K562 (cell line): ENCODE measurements around the gene POLD2. TPM values are rescaled to one million over a fixed set of nuclear protein-coding genes. Genes with fewer than 3 reads are reported as not detected.

Source experiments
- ATAC-seq: fragments of 200-7000 bp; cut with Tn5 transposase; 3 replicates; pipeline ENCODE4 v1.9.1; 2020; ENCODE audit warnings: moderate library complexity
- BruUV-seq: library from RNA; stranded (reverse); fragments of 400-500 nt; replicated peaks from 2 replicates; lab custom pipeline; 2021; lab: Mats Ljungman, UMichigan
- CTCF ChIA-PET: fragments of 300-600 bp; formaldehyde crosslinking; extraction: SDS; loops from one replicate; lab custom pipeline; 2021; ENCODE audit warnings: low intra/inter-chr PET ratio; lab: Yijun Ruan, JAX
- POLR2A ChIA-PET: fragments of 300-600, 350-650 bp; sonication (Branson Sonifier 250); formaldehyde crosslinking; extraction: SDS; loops from one replicate; lab custom pipeline; 2021; ENCODE audit warnings: antibody characterized with exemption, inconsistent platforms; lab: Yijun Ruan, JAX
- DNase-seq, 4 experiments: peaks; one replicate each; pipeline versions ENCODE4 v3.0.0 to v3.0.0-alpha.2; 2011 to 2018; ENCODE audit warnings: low spot score in 3 of 4, mixed read lengths in 3 of 4; ENCODE audit errors: extremely low read depth in 1 of 4
- FAIRE-seq: peaks from 2 replicates; lab custom pipeline; 2011; peaks lifted over from hg19 to GRCh38; lab: Jason Lieb, UNC
- H2AFZ ChIP-seq: 2 replicates; pipeline ENCODE4 v1.6.0; 2011; ENCODE audit warnings: low read depth, low read length, control low read depth, inconsistent platforms
- H3K27ac ChIP-seq: fragments of 200-600 bp; 3 replicates; pipeline ENCODE4 v1.8.0; 2011; ENCODE audit warnings: low read depth, mild to moderate bottlenecking, control low read depth, inconsistent platforms, low read length, moderate library complexity, mixed read lengths; ENCODE audit errors: extremely low read depth
- H3K27me3 ChIP-seq, 2 experiments: fragments of 300-600 bp in 1 of 2; 2 replicates in 1 of 2; 3 replicates in 1 of 2; pipeline versions ENCODE4 v1.6.0 to v1.8.0; 2011; ENCODE audit warnings: inconsistent platforms in 2 of 2, low read length in 2 of 2, mild to moderate bottlenecking in 1 of 2, mixed read lengths in 1 of 2, moderate library complexity in 1 of 2; ENCODE audit not compliant: control insufficient read depth in 2 of 2, insufficient read depth in 2 of 2
- H3K36me3 ChIP-seq: fragments of 300-600 bp; 3 replicates; pipeline ENCODE4 v1.8.0; 2011; ENCODE audit warnings: mild to moderate bottlenecking, low read length, inconsistent platforms; ENCODE audit not compliant: control insufficient read depth, insufficient read depth
- H3K4me1 ChIP-seq, 2 experiments: fragments of 200-600 bp in 1 of 2; replicated peaks in 1 of 2; 2 replicates in 1 of 2; 3 replicates in 1 of 2; pipeline versions ENCODE4 v1.5.1 to v1.8.0; 2011; ENCODE audit warnings: inconsistent platforms in 2 of 2, low read length in 2 of 2, mild to moderate bottlenecking in 1 of 2, mixed read lengths in 1 of 2, moderate library complexity in 1 of 2; ENCODE audit not compliant: control insufficient read depth in 2 of 2, insufficient read depth in 2 of 2
- H3K4me2 ChIP-seq: 2 replicates; pipeline ENCODE4 v1.6.1; 2011; ENCODE audit warnings: low read length, control low read depth, inconsistent platforms, mixed read lengths; ENCODE audit not compliant: insufficient read depth
- H3K4me3 ChIP-seq: fragments of 200-600 bp; sonication (generic), shearing (Covaris generic); 2 replicates; pipeline ENCODE4 v1.5.1; 2016; ENCODE audit warnings: control low read depth, inconsistent platforms
- H3K79me2 ChIP-seq: fragments of 200-600 bp; 3 replicates; pipeline ENCODE4 v1.8.0; 2011; ENCODE audit warnings: low read length, inconsistent platforms; ENCODE audit not compliant: control insufficient read depth, insufficient read depth
- H3K9ac ChIP-seq, 2 experiments: 2 replicates each; pipeline versions ENCODE4 v1.6.0 to v1.6.1; 2011; ENCODE audit warnings: low read depth in 2 of 2, low read length in 2 of 2, control low read depth in 1 of 2, inconsistent platforms in 1 of 2, mild to moderate bottlenecking in 1 of 2, mixed read lengths in 1 of 2; ENCODE audit not compliant: insufficient read depth in 1 of 2
- H3K9me1 ChIP-seq: one replicate; pipeline ENCODE4 v1.6.0; 2011; ENCODE audit warnings: inconsistent platforms, mild to moderate bottlenecking, low read length, moderate library complexity; ENCODE audit not compliant: control insufficient read depth, insufficient read depth
- H3K9me3 ChIP-seq: replicated peaks from 2 replicates; pipeline ENCODE4 v1.5.1; 2011; ENCODE audit warnings: low read depth, low read length, inconsistent platforms; ENCODE audit not compliant: control insufficient read depth, insufficient read depth
- H4K20me1 ChIP-seq: replicated peaks from 2 replicates; pipeline ENCODE4 v1.6.1; 2011; ENCODE audit warnings: low read length, inconsistent platforms, mixed read lengths; ENCODE audit not compliant: control insufficient read depth, insufficient read depth
- ARID1B ChIP-seq: fragments of 450-650 bp; IDR thresholded peaks from 2 replicates; pipeline ENCODE4 v1.6.1; 2016; ENCODE audit warnings: antibody characterized with exemption, mild to moderate bottlenecking, inconsistent platforms
- ARID4B ChIP-seq: sonication (generic); formaldehyde crosslinking; IDR thresholded peaks from 2 replicates; pipeline ENCODE4 v1.8.0; 2022; ENCODE audit warnings: mild to moderate bottlenecking, missing genetic modification reagents
- CBFA2T3 ChIP-seq: fragments of 450-650 bp; IDR thresholded peaks from 2 replicates; pipeline ENCODE4 v1.6.1; 2017
- MAFK ChIP-seq: IDR thresholded peaks from 2 replicates; pipeline ENCODE4 v1.6.1; 2011; ENCODE audit warnings: low read length, improper control_type of control experiment
- OTX1 ChIP-seq: fragments of 450-650 bp; formaldehyde crosslinking; IDR thresholded peaks from 2 replicates; pipeline ENCODE4 v1.4.0; 2022; ENCODE audit warnings: mild to moderate bottlenecking
- TFAP4 ChIP-seq: sonication (generic); formaldehyde crosslinking; IDR thresholded peaks from 2 replicates; pipeline ENCODE4 v1.8.0; 2022; ENCODE audit warnings: missing genetic modification reagents, mild to moderate bottlenecking, moderate library complexity, borderline replicate concordance
- WHSC1 ChIP-seq: IDR thresholded peaks from one replicate; pipeline ENCODE4 v1.6.1; 2012; ENCODE audit warnings: low read length, control low read depth, inconsistent platforms
- ZBTB7A ChIP-seq: IDR thresholded peaks from 2 replicates; pipeline ENCODE4 v1.6.1; 2011; ENCODE audit warnings: low read depth, mild to moderate bottlenecking, low read length, moderate library complexity, borderline replicate concordance; ENCODE audit not compliant: control insufficient read depth
- ZHX1 ChIP-seq: fragments of 150-350 bp; conservative IDR thresholded peaks from 2 replicates; pipeline ENCODE4 v1.6.1; 2014; ENCODE audit warnings: low read length
- ZNF165 ChIP-seq: fragments of 250-450 bp; sonication (Bioruptor Pico); IDR thresholded peaks from 2 replicates; pipeline ENCODE4 v1.4.0; 2020; ENCODE audit warnings: borderline replicate concordance
- ZNF316 ChIP-seq: fragments of 450-650 bp; IDR thresholded peaks from 2 replicates; pipeline ENCODE4 v1.6.1; 2016
- ZNF507 ChIP-seq: conservative IDR thresholded peaks from 2 replicates; pipeline ENCODE4 v1.6.1; 2017; ENCODE audit warnings: missing genetic modification characterization, missing compliant biosample characterization
- WGBS: fragments of 100-300 bp; shearing (Covaris generic); methylation state at CpG from one replicate; pipeline ENCODE4 v1.1.6; 2016; ENCODE audit warnings: low coverage, mixed read lengths; ENCODE audit not compliant: insufficient coverage; ENCODE audit errors: missing lambda C conversion rate; 5-methylcytosine and 5-hydroxymethylcytosine counted together
- in situ Hi-C: fragments of 300-500 bp; cut with MboI; formaldehyde crosslinking; loops from 4 replicates; pipeline ENCODE4 v1.15.0; 2018; ENCODE audit warnings: inconsistent platforms, mixed read lengths
- intact Hi-C: fragments of 100-400 bp; cut with micrococcal nuclease; formaldehyde crosslinking; loops from 2 replicates; pipeline ENCODE4 v1.14.2; 2022
- polyA plus RNA-seq, 8 experiments: library from polyadenylated mRNA; depleted of rRNA in 4 of 8; stranded (reverse) in 5 of 8; unstranded in 3 of 8; fragments of >200 nt; fragmentation: Nextera tagmentation in 2 of 8; fragmentation: Illumina TruSeq in 1 of 8; extraction: Ambion mirVana in 2 of 8; extraction: Trizol in 1 of 8; gene quantifications; 2 replicates each; pipeline versions ENCODE4 v1.2.1 to v1.2.3, GENCODE V29; 2011 to 2014; ENCODE audit warnings: inconsistent platforms in 1 of 8, missing spikeins in 1 of 8
- total RNA-seq, 7 experiments: library from RNA; depleted of rRNA in 6 of 7; stranded (reverse); fragments of >200 nt in 6 of 7; fragmentation: Illumina TruSeq in 2 of 7; extraction: Trizol in 2 of 7; gene quantifications; 2 replicates each; pipeline versions ENCODE4 v1.2.1 to v1.2.3, GENCODE V29; 2011 to 2021; ENCODE audit warnings: low replicate concordance in 1 of 7

POLD2 gene
- total and polyA plus RNA-seq, 9 of the 15 experiments (the other 6 are each of a cell fraction or from before 2014, with no cell fraction given) = 29.7 to 259 (median 225) TPM

- no peak overlapping the region for H3K27ac ChIP-seq
- ChIA-PET POLR2A (interaction anchor here (0.6 to 2.5 kb wide), 11 partner anchors 8 to 276 kb away, joined by 3 to 6 read pairs (median 3); partner anchors contain the start of gene YKT6), CTCF (no interaction called here)
- H3K79me2 ChIP-seq = no peaks in the 10 kb centered on the region
- DNase-seq (peak in 1 of 4 experiments; percentile 51), FAIRE-seq (peak; percentile 70), ATAC-seq (peak; percentile 26)
- no peak overlapping the region for H2AFZ ChIP-seq
- WGBS = 13% methylated on average over 11 of the region's 11 CpGs
- no peaks in the 10 kb centered on the region for H3K36me3 ChIP-seq
- in situ Hi-C loops (no loop called here), intact Hi-C loops (loop anchor here (5.0 kb wide), 1 partner anchor 45 kb away; no protein-coding TSS in a partner anchor)
- H3K9me1 ChIP-seq = peaks cover 4% of the 10 kb centered on the region
- H4K20me1 ChIP-seq = peaks cover 10% of the 10 kb centered on the region; the same call in 1 of the 2 replicates
- H3K27me3 ChIP-seq = peaks cover 0 to 14% of the 10 kb centered on the region in 2 experiments; a peak in 2 of 5 replicates
- H3K9me3 ChIP-seq = no peaks in the 10 kb centered on the region
- peaks cover 6 to 36% of the 10 kb centered on the region in 2 experiments; a peak in 3 of 5 replicates for H3K4me1 ChIP-seq
- peak overlapping the region in 1 of 2 experiments; percentile 78; a peak in 1 of 4 replicates for H3K9ac ChIP-seq
- no TSS peak for BruUV-seq
- H3K4me2 ChIP-seq = no peak overlapping the region
- no peak overlapping the region for H3K4me3 ChIP-seq
- TF ChIP-seq ZNF507 = no peak
- no peak for TF ChIP-seq MAFK
- no peak for TF ChIP-seq ZBTB7A
- no peak for TF ChIP-seq ZHX1
- TF ChIP-seq TFAP4 = peak; percentile 69
- peak; percentile 64 for TF ChIP-seq CBFA2T3
- TF ChIP-seq WHSC1 = no peak
- peak; percentile 42; the same call in 1 of the 2 replicates for TF ChIP-seq ARID1B
- no peak for TF ChIP-seq ARID4B (CRISPR knock-in tag)
- TF ChIP-seq ZNF316 = no peak
- no peak for TF ChIP-seq OTX1 (CRISPR knock-in tag)
- TF ChIP-seq ZNF165 = no peak
Measured at GRCh38 chr7:44067064-44067951, 56.0 kb downstream of the POLD2 start.
